Osteoblast (primary cell): ENCODE measurements around the gene SPATA1. TPM values are rescaled to one million over a fixed set of nuclear protein-coding genes. Genes with fewer than 3 reads are reported as not detected.

Experiments used
- DNase-seq: peaks from one replicate; pipeline ENCODE4 v3.0.0; 2011; ENCODE audit warnings: low spot score, mixed read lengths; ENCODE audit not compliant: insufficient read length; ENCODE audit errors: missing footprints
- H2AFZ ChIP-seq: 2 replicates; pipeline ENCODE4 v1.6.0; 2011; ENCODE audit warnings: mild to moderate bottlenecking, low read length
- H3K27ac ChIP-seq: 2 replicates; pipeline ENCODE4 v1.5.1; 2011; ENCODE audit warnings: mild to moderate bottlenecking, low read depth, low read length, moderate library complexity
- H3K27me3 ChIP-seq: 2 replicates; pipeline ENCODE4 v1.6.0; 2012; ENCODE audit warnings: mild to moderate bottlenecking, control low read depth, inconsistent platforms, low read length, moderate library complexity; ENCODE audit not compliant: insufficient read depth
- H3K36me3 ChIP-seq: 2 replicates; pipeline ENCODE4 v1.5.1; 2011; ENCODE audit warnings: mild to moderate bottlenecking, low read length, control low read depth, moderate library complexity; ENCODE audit not compliant: insufficient read depth
- H3K4me1 ChIP-seq: 2 replicates; pipeline ENCODE4 v1.5.1; 2011; ENCODE audit warnings: mild to moderate bottlenecking, low read length, control low read depth, moderate library complexity; ENCODE audit not compliant: insufficient read depth
- H3K4me2 ChIP-seq: 2 replicates; pipeline ENCODE4 v1.6.0; 2011; ENCODE audit warnings: mild to moderate bottlenecking, low read length; ENCODE audit not compliant: insufficient read depth
- H3K4me3 ChIP-seq: fragments of 200-600 bp; sonication (generic); 3 replicates; pipeline ENCODE4 v1.5.1; 2012; ENCODE audit warnings: mild to moderate bottlenecking, low read length, inconsistent platforms; ENCODE audit not compliant: insufficient read depth
- H3K79me2 ChIP-seq: 2 replicates; pipeline ENCODE4 v1.6.0; 2012; ENCODE audit warnings: mild to moderate bottlenecking, low read length, control low read depth, inconsistent platforms; ENCODE audit not compliant: insufficient read depth
- H3K9me3 ChIP-seq: 2 replicates; pipeline ENCODE4 v1.5.1; 2011; ENCODE audit warnings: low read depth, low read length, control low read depth
- H4K20me1 ChIP-seq: 2 replicates; pipeline ENCODE4 v1.6.0; 2012; ENCODE audit warnings: mild to moderate bottlenecking, low read length, control low read depth; ENCODE audit not compliant: insufficient read depth
- total RNA-seq: library from RNA; depleted of rRNA; stranded (reverse); fragments of >200 nt; gene quantifications from 2 replicates; pipeline ENCODE4 v1.2.3, GENCODE V29; 2012
- TF ChIP-seq, protein P1 (sequence below): IDR thresholded peaks from 2 replicates; pipeline ENCODE4 v1.5.1; 2011; ENCODE audit warnings: mild to moderate bottlenecking, low read depth, low read length, moderate library complexity; ENCODE audit errors: extremely low read depth

SPATA1 gene
- total RNA-seq, 1 donor, result 1.8 TPM

DNA sequence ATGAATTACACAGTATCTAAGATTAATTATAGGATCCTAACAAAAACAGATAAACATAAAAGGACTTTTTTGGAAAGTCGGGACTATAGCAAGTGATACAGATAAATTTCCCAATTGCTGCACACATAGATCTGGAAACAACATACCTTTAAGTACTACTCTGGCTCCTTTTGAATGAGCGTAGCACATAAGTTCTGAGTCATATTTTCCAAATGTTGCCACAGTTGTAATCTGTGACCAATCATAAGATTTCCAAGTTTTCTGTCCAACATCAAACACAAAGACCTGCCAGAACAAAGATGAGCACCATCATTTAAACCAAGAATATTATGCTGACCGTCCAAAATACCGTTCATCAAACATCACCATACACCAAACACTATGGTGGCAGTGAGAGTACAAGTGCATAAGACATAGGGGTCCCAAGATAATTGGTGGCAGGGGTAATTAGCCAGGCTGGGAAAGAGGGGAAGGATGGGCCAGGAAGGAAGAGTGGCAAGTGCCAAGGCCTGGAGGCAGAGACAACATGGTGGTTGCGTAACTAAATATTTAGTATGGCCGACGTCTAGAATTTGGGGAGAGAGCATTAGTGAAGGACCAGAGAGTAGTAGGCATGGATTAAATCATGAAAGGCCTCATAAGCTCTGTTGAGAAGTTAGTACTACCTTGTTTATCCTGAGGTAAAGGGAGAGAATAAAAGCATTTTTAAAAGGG lies 64.4 kb downstream of the SPATA1 start:
- Histone ChIP-seq H3K4me3 (no peak overlapping the region), H3K27me3 (no peaks in the 10 kb centered on the region), H4K20me1 (no peaks in the 10 kb centered on the region), H3K79me2 (peaks cover 44% of the 10 kb centered on the region), H2AFZ (no peak overlapping the region), H3K4me2 (peak overlapping the region; percentile 88), H3K9me3 (no peaks in the 10 kb centered on the region), H3K4me1 (peaks cover 34% of the 10 kb centered on the region), H3K36me3 (peaks cover 23% of the 10 kb centered on the region), H3K27ac (peak overlapping the region; percentile 45)
- peak; percentile 9 for DNase-seq
- TF ChIP-seq, protein P1, sequence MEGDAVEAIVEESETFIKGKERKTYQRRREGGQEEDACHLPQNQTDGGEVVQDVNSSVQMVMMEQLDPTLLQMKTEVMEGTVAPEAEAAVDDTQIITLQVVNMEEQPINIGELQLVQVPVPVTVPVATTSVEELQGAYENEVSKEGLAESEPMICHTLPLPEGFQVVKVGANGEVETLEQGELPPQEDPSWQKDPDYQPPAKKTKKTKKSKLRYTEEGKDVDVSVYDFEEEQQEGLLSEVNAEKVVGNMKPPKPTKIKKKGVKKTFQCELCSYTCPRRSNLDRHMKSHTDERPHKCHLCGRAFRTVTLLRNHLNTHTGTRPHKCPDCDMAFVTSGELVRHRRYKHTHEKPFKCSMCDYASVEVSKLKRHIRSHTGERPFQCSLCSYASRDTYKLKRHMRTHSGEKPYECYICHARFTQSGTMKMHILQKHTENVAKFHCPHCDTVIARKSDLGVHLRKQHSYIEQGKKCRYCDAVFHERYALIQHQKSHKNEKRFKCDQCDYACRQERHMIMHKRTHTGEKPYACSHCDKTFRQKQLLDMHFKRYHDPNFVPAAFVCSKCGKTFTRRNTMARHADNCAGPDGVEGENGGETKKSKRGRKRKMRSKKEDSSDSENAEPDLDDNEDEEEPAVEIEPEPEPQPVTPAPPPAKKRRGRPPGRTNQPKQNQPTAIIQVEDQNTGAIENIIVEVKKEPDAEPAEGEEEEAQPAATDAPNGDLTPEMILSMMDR, result no peak

GRCh38 chr1:84571150-84571535 lies 65.0 kb downstream of the SPATA1 start:
- peak; percentile 66 for DNase-seq
- peaks cover 34% of the 10 kb centered on the region for H3K4me1 ChIP-seq
- H3K36me3 ChIP-seq, result peaks cover 18% of the 10 kb centered on the region
- TF ChIP-seq, protein P1, result no peak
- peak overlapping the region; percentile 45 for H3K27ac ChIP-seq
- no peaks in the 10 kb centered on the region for H4K20me1 ChIP-seq
- no peaks in the 10 kb centered on the region for H3K9me3 ChIP-seq
- no peaks in the 10 kb centered on the region for H3K27me3 ChIP-seq
- H3K4me3 ChIP-seq, result no peak overlapping the region
- peaks cover 44% of the 10 kb centered on the region for H3K79me2 ChIP-seq
- no peak overlapping the region for H2AFZ ChIP-seq
- H3K4me2 ChIP-seq, result peak overlapping the region; percentile 88

GRCh38 chr1:84573481-84573966 lies 67.3 kb downstream of the SPATA1 start:
- TF ChIP-seq, protein P1, result no peak
- H3K36me3 ChIP-seq, result peaks cover 15% of the 10 kb centered on the region
- H2AFZ ChIP-seq, result peak overlapping the region; percentile 75
- H3K4me3 ChIP-seq, result peak overlapping the region; percentile 81
- peak overlapping the region; percentile 88 for H3K4me2 ChIP-seq
- H4K20me1 ChIP-seq, result no peaks in the 10 kb centered on the region
- no peaks in the 10 kb centered on the region for H3K9me3 ChIP-seq
- peak overlapping the region; percentile 96 for H3K27ac ChIP-seq
- H3K27me3 ChIP-seq, result no peaks in the 10 kb centered on the region
- peak; percentile 11 for DNase-seq
- peaks cover 34% of the 10 kb centered on the region for H3K4me1 ChIP-seq
- H3K79me2 ChIP-seq, result peaks cover 35% of the 10 kb centered on the region
